ENCODE data around the gene MYT1. TPM values are rescaled to one million over a fixed set of nuclear protein-coding genes. Genes with fewer than 3 reads are reported as not detected.

MYT1 gene
- total RNA-seq, 1 experiment from 2014 or later, result 0.29 TPM

- DNase-seq (ENCODE audit: low read depth, low spot score), result no peak
- in situ Hi-C loops (cut with HindIII; ENCODE audit: low pct_unique_long_range_greater_than_20kb, low sequenced_read_pairs), result no loop called here
Observed at GRCh38 chr20:64241061-64241460, 76.8 kb downstream of the MYT1 start.

DNA sequence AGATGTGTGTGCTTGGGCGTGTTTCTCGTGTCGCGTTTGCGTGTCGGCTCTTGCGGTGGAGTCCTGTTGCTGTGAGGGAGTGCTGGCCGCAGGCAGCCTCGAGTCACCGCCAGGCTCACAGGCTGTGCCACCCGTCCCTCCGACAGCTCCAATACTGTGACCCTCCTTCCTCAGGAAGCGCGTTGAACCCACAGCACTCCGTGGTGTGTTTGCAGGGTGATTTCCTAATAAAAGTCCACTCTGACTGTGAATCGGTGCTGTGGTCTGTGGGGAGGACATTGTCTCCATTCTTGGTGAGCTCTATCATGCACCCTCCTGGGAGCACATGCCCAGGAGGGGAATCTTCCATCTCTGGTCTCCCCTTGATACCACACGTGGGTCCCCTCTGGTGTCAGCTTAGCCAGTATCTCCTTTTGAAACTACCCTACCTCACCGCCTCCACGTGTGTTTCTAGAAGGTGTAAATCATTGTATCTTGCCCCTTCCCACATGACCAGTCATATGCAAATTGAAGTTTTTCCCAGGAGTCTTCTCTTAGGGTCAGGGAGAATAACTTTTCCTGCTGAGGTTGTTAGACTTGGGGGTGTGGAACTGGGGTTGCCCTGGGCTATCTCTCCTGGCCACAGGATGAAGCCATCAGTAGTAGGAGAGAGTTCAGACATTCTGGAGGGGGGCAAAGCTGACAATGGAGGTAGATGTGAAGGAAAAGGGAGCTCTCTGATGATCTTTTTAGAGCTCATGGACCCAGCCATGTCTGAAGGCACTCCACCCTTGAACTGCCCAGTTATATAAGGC, 77.9 kb downstream of the MYT1 start:
- DNase-seq (ENCODE audit: low read depth, low spot score), result no peak
- in situ Hi-C loops (cut with HindIII; ENCODE audit: low pct_unique_long_range_greater_than_20kb, low sequenced_read_pairs), result no loop called here

GRCh38 chr20:64242797-64243475, 78.7 kb downstream of the MYT1 start:
- in situ Hi-C loops (cut with HindIII; ENCODE audit: low pct_unique_long_range_greater_than_20kb, low sequenced_read_pairs), result no loop called here
- DNase-seq (ENCODE audit: low read depth, low spot score), result no peak

DNA sequence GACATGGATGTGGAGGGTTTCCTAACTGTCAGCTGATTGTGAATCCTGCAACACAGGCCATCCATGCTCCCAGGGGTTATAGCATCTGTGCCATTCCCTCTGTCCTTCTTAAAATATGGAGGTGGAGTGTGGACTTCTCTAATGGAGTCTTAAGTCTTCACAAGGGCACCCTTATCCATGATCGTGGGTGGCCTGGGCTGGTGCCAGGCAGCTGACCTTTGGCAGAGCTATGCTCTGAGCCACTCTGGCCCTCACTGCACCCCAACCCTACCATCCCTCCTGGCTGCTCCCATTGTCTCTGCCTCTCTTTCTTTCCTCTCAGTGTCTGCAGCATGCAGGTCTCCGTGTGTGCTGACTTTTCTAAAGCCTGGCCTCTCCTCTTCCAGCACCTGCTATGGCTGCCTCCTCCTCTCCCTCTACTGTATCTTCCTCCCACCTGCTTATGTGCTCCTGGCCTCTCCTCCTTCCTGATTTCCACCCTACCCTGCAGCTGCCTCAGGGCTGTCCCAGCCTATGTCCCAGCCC, 80.1 kb downstream of the MYT1 start:
- no peak for DNase-seq (ENCODE audit: low read depth, low spot score)

GRCh38 chr20:64244870-64245603, 80.8 kb downstream of the MYT1 start:
- DNase-seq (ENCODE audit: low read depth, low spot score), result no peak
- in situ Hi-C loops (cut with HindIII; ENCODE audit: low pct_unique_long_range_greater_than_20kb, low sequenced_read_pairs), result no loop called here

More for the DNA sequence above, 80.1 kb downstream of the MYT1 start:
- in situ Hi-C loops (cut with HindIII; ENCODE audit: low pct_unique_long_range_greater_than_20kb, low sequenced_read_pairs), result no loop called here

- no peak for DNase-seq (ENCODE audit: low read depth, low spot score)
- in situ Hi-C loops (cut with HindIII; ENCODE audit: low pct_unique_long_range_greater_than_20kb, low sequenced_read_pairs), result no loop called here
Observed at GRCh38 chr20:64245746-64246595, 81.7 kb downstream of the MYT1 start.

DNA sequence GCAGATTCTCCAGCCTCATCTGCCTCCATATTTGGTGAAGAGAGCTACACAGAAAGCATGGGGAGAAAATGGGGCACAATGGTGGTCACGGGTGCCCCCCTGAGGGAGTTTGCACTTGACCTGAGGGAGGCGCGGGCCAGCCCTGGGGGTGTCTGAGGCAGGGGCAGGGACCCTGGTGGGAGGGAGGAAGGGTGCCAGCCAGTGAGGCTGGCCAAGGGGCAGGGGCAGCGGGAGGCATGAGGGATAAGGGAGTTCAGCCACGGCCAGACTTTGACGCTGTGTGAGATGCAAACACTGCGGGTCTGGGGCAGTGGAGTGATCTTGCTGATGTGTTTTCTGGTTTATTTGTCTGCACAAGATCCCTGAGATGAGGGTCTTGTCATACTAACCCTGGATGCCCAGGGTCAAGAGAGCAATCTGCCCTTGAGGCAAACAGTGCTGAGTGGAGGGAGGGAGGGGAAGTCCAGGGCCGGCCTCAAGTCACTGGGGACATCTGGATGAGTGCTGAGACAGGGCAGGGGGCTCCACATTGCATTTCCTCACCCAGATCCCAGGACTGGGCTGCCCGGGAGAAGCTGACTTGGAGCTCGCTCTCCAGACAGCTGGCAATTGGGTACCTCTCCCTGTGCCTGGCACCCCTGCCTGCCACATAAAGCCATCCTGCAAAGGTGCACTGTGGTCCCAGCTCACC, 82.5 kb downstream of the MYT1 start:
- in situ Hi-C loops (cut with HindIII; ENCODE audit: low pct_unique_long_range_greater_than_20kb, low sequenced_read_pairs), result no loop called here

GRCh38 chr20:64247307-64247618, 83.0 kb downstream of the MYT1 start:
- DNase-seq (ENCODE audit: low read depth, low spot score), result no peak
- in situ Hi-C loops (cut with HindIII; ENCODE audit: low pct_unique_long_range_greater_than_20kb, low sequenced_read_pairs), result no loop called here

More for the DNA sequence above, 82.5 kb downstream of the MYT1 start:
- DNase-seq (ENCODE audit: low read depth, low spot score), result no peak

- DNase-seq (ENCODE audit: low read depth, low spot score), result no peak
- in situ Hi-C loops (cut with HindIII; ENCODE audit: low pct_unique_long_range_greater_than_20kb, low sequenced_read_pairs), result no loop called here
Observed at GRCh38 chr20:64247970-64248841, 84.0 kb downstream of the MYT1 start.

DNA sequence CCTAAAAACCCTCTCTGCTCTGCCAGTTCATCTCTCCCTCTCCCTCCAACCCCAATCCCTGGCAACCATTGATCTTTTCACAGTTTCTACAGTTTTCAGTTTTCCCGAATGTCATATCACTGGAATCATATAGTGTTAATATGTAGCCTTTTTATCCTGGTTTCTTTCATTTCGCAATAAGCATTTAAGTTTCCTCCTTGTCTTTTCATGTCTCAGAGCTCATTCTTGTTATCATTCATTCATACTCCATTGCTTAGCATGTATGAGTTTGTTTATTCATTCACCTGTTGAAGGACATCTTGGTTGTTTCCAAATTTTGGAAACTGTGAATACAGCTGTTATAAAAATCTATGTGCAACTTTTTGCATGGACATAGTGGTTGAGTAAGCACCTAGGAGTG, 85.8 kb downstream of the MYT1 start:
- DNase-seq (ENCODE audit: low read depth, low spot score), result no peak
- in situ Hi-C loops (cut with HindIII; ENCODE audit: low pct_unique_long_range_greater_than_20kb, low sequenced_read_pairs), result no loop called here

DNA sequence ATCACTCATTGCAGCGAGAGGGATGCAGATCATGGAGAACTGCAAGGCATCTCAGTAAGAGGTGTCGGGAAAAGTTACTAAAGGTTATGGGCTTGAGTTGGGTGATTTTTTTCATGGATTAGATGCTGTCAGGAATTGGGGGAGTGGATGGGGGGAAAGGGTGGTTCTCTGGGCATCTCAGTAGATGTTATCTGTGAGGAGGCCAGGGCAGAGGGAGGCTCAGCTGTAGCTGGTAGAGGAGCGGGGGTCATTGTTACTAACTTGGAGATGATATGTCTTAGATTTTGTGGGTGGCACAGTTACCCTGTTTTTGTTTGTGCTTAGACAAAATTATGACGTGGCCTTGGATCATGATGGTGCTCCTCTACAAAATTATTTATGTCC, 88.7 kb downstream of the MYT1 start:
- no peak for DNase-seq (ENCODE audit: low read depth, low spot score)
- in situ Hi-C loops (cut with HindIII; ENCODE audit: low pct_unique_long_range_greater_than_20kb, low sequenced_read_pairs), result no loop called here

DNA sequence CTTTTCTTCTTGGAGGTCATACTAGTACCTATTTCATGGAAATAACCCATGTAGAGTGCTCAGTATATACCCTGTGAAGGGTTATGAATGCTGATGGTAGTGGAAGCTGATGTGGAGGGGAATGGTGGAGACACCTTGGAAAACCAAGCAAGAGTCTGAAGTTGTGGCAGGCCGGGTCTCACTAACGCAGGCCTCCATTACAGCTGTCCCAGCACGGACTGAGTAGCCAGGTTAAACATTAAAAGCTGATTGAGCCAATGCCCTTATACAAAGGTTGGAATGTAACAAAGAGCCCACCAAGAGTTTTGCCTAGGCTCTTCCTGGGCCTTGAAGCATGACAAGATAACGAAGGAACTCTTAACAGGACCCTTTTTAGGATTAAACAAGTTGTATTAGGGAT, 89.2 kb downstream of the MYT1 start:
- in situ Hi-C loops (cut with HindIII; ENCODE audit: low pct_unique_long_range_greater_than_20kb, low sequenced_read_pairs), result no loop called here

GRCh38 chr20:64254156-64254555, 89.9 kb downstream of the MYT1 start:
- in situ Hi-C loops (cut with HindIII; ENCODE audit: low pct_unique_long_range_greater_than_20kb, low sequenced_read_pairs), result no loop called here
- DNase-seq (ENCODE audit: low read depth, low spot score), result no peak

More for the DNA sequence above, 89.2 kb downstream of the MYT1 start:
- DNase-seq (ENCODE audit: low read depth, low spot score), result no peak

GRCh38 chr20:64254571-64255360, 90.5 kb downstream of the MYT1 start:
- DNase-seq (ENCODE audit: low read depth, low spot score), result peak; percentile 11
- in situ Hi-C loops (cut with HindIII; ENCODE audit: low pct_unique_long_range_greater_than_20kb, low sequenced_read_pairs), result no loop called here
